Omental fat pad (tissue), 4 donors: ENCODE results near the gene GOPC. TPM values are rescaled to one million over a fixed set of nuclear protein-coding genes. Genes with fewer than 3 reads are reported as not detected.

Source experiments
- ATAC-seq: fragments of 150-250 bp; one replicate; pipeline ENCODE4 v1.9.1; 2016; ENCODE audit warnings: mild to moderate bottlenecking, moderate library complexity; ENCODE audit not compliant: low FRiP score
- DNase-seq: peaks from one replicate; pipeline ENCODE4 v3.0.0-alpha.2; 2019; ENCODE audit warnings: low spot score
- total RNA-seq, 4 donors: library from RNA; depleted of rRNA; stranded (reverse); fragments of >200 nt; gene quantifications; one replicate each; pipeline ENCODE4 v1.1.0, GENCODE V29; 2016
- TF ChIP-seq, protein P1 (sequence below), 3 donors: fragments of 450-650 bp; IDR thresholded peaks; one replicate each; pipeline ENCODE4 v1.5.1; 2016 to 2017; ENCODE audit warnings: antibody characterized with exemption in 3 of 3, mild to moderate bottlenecking in 3 of 3, moderate library complexity in 2 of 3

The GOPC gene
- total RNA-seq, 4 donors from 2014 or later, result 15.0 to 25.7 (median 17.0) TPM

DNA sequence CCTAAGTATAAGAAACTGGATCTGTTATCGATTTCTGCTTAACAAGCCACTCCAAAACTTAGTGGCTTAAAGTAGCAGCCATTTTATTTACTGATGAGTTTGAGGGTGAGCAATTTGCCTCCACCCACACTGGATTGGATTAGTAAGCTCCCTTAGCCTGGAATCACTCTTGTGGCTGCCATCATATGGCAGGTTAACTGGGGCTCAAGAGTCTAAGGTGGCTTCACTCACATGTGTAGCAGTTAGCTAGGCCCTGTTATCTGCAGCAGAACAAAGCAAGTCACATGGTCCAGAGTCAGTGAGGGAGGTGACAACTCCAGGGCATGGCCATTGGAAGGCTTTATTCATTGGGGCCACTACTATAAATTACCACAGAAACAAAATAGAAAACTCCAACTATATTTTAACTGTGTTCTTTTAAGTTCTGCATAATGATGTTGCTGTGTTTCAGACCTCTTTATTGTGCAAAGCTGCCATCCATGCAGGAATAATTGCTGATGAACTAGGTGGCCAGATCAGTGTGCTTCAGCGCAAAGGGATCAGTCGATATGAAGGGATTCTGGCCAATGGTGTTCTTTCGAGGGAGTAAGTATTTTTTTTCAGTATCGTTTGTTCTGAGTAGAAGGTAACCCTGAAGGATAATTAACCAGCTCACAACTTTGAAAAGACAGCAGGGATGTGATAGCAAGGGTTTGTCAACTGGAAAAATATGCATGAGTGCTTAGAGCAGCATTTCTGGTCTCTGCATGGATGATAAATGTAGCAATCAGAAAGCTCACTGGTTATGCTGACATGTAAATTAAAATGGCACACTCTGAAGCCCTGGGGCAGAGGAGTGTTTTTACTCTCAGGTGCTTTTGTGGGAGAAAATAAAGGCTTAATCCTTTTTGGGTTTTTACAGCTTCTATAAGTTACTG lies 70.2 kb downstream of the GOPC start:
- DNase-seq, result no peak

DNA sequence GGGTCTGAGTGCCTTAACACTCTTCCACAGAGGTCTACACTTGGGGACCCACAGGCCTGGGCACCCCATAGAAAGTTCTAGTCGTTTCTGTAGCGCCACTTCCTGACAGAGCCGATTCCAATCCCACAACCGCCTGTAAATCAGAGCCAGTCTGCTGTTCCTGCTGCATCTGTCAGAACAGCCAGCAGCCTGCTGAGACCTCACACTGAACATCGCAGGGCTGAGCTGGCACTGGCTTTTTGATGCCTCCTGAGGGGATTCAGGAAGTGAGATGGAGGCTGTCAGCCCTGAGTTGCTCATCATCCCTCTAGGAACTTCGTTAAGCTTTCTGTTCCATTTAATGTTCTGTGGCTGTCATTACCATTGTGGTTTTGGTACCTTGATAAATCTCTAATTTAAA lies 71.0 kb downstream of the GOPC start:
- DNase-seq, result no peak
- no peak for ATAC-seq
- TF ChIP-seq, protein P1, sequence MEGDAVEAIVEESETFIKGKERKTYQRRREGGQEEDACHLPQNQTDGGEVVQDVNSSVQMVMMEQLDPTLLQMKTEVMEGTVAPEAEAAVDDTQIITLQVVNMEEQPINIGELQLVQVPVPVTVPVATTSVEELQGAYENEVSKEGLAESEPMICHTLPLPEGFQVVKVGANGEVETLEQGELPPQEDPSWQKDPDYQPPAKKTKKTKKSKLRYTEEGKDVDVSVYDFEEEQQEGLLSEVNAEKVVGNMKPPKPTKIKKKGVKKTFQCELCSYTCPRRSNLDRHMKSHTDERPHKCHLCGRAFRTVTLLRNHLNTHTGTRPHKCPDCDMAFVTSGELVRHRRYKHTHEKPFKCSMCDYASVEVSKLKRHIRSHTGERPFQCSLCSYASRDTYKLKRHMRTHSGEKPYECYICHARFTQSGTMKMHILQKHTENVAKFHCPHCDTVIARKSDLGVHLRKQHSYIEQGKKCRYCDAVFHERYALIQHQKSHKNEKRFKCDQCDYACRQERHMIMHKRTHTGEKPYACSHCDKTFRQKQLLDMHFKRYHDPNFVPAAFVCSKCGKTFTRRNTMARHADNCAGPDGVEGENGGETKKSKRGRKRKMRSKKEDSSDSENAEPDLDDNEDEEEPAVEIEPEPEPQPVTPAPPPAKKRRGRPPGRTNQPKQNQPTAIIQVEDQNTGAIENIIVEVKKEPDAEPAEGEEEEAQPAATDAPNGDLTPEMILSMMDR (IDR thresholded peaks at IDR 0.05), result no peak

More for the DNA sequence above, 70.2 kb downstream of the GOPC start:
- ATAC-seq, result no peak
- TF ChIP-seq, protein P1 (IDR thresholded peaks at IDR 0.05), result no peak

DNA sequence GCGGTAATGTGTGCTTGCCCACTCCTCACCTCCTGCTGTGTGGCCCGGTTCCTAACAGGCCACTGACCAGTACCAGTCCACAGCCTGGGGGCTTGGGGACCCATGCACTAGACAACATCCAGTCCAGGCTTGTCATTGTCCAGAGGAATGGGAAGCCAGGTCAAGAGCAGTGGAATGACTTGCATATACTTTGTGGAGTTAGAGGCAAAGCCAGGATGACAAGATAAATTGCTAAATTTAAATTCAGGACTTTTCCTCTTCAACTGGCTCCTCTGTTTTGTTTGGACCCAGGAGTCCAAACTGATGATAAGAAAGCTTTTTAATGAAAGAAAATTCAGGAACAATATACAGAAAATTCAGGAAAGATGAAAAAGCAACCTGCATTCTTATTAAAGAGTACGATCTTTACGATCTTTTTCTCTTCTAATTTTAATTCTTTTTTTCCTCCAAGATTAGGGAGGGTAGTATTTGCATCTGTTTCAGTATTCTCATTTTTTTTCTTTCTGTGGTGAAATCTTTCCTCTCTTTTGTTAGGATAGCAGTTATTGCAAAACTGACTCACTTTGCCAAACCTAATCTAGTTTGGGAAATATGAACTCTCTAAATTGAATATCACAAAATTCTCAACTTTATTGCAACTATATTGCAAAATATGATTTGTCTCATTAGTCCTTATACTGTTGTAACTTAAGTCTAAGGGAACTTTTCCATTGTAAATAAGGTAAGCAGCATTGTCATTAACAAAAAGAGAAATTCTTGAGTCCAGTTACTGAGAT lies 71.7 kb downstream of the GOPC start:
- TF ChIP-seq, protein P1 (IDR thresholded peaks at IDR 0.05), result no peak
- ATAC-seq, result peak; percentile 46
- DNase-seq, result no peak

DNA sequence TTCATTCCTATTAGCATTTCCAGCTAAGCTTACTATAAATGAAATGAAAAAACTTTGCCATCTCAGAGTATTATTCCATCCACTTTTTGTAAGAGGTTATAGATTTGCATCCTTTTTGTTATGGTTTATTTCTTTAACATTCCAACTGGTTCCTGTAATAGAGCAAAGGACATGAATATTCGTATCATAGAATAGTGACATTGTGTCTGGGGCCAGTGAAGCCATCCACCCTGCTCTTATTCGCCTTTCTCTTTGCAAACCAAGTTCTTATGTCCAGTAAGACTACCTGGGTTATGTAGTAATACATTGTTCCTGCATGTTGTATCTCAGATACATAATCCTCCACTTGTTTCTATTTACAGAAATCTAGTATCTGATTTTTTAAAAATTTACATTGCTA lies 76.7 kb downstream of the GOPC start:
- ATAC-seq (no peak), DNase-seq (no peak)
- TF ChIP-seq, protein P1 (IDR thresholded peaks at IDR 0.05), result no peak

DNA sequence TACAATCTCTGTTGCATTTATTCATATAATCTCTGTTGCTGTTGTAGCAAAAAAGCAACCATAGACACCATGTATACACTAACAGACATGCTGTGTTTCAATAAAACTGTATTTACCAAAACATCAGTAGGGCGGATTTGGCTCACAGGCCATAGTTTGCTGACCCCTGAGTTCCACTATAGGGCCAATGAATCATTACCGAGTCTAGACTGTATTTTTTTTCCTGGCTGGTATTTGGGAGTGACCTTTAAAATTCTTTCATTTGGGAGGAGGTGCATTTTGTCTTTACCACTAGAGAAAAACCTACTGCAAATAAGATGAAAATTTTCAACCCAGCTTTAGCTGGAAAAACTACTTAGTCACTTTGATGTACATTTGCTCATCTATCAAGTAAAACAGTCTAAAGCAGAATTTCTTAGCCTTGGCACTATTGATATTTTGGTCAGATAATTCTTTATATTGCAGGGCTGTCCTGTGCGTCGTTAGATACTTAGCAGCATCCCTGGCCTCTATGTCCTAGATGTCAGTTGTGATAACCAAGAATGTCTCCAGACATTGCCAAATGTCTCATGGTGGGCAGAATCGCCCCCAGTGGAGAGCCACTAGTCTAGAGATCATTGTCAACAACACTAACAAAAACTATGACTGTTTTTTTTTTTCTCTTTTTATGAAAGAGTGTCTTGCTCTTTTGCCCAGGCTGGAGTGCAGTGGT lies 80.4 kb downstream of the GOPC start:
- TF ChIP-seq, protein P1 (IDR thresholded peaks at IDR 0.05), result no peak
- DNase-seq (no peak), ATAC-seq (no peak)

DNA sequence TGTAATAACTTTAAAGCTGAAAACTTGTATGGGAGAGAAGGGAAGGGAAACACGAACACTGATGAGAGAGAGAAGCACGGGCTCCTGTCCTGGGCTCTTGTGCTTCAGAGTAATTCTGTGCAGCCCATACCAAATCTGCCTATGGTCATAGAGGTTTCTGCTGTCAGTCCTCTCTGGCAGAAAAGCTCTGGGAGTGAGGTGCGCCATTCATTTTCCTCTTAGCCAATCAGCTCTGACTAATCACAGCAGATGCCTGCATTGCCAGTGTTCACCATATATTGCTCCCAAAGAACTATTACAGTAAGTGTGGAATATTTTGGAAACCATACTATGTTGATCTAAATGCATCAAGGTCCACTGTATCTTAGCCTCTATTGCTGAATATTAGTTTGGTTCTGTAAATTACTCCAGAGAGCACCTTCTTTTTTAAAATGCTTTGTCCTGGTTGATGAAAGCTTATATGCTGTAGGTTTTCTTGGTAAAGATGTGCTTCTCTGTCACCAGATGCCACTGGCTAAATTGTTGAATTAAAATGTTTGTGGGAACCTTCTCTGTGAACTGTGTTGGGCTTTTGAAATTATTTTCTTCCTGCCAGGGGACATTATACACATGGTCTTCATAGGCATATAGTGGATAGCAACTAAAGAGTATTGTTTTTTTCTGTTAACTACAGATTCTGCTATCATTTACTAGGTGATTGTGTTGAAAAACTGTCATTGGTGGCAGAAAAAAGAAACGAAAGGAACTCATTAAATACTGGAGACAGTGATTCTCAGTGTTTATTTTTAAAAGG lies 81.5 kb downstream of the GOPC start:
- ATAC-seq (no peak), DNase-seq (no peak)
- TF ChIP-seq, protein P1 (IDR thresholded peaks at IDR 0.05), result no peak
